IPS-15b (cell line): ENCODE measurements around the gene APIP.
"Not testable (repeated sequence)": the region's sequence is repeated elsewhere in the genome, so short reads cannot be mapped to it uniquely, and the experiment has no call there.

Source experiments
- H3K27me3 ChIP-seq: one replicate; pipeline ENCODE4 v1.6.1; 2013; ENCODE audit warnings: low read length; ENCODE audit not compliant: control insufficient read depth, insufficient read depth
- H3K36me3 ChIP-seq: one replicate; pipeline ENCODE4 v1.6.1; 2013; ENCODE audit warnings: low read length; ENCODE audit not compliant: control insufficient read depth, insufficient read depth
- H3K4me1 ChIP-seq: one replicate; pipeline ENCODE4 v1.6.1; 2013; ENCODE audit warnings: mild to moderate bottlenecking, low read length; ENCODE audit not compliant: control insufficient read depth, insufficient read depth
- H3K4me3 ChIP-seq: one replicate; pipeline ENCODE4 v1.5.1; 2013; ENCODE audit warnings: low read depth, low read length
- H3K9ac ChIP-seq: one replicate; pipeline ENCODE4 v1.6.1; 2013; ENCODE audit warnings: low read depth, mild to moderate bottlenecking, low read length
- H3K9me3 ChIP-seq: one replicate; pipeline ENCODE4 v1.6.1; 2013; ENCODE audit warnings: mild to moderate bottlenecking, low read length; ENCODE audit not compliant: control insufficient read depth, insufficient read depth

The APIP gene

DNA sequence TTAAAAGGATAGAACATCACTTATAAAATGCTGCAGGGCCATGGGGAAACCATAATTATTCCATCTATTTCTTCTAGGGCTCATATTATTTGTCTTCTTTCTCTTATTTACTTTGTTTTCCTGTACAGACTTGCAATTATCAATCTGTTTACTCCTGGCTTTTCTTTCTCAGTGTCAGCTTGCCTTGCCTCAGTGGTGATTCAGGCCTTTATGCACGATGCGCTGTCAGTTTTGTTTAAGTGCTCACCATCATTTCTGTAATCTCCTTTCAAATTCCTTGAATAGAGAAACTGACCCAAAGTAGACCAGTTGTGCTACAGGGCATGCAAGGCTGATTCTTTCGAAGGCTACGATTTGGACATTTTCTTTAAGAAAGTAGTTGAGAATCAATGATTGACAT lies 5.0 kb upstream of the APIP start:
- Histone ChIP-seq H3K36me3 (no peaks in the 10 kb centered on the region), H3K4me1 (no peaks in the 10 kb centered on the region), H3K27me3 (no peaks in the 10 kb centered on the region)

DNA sequence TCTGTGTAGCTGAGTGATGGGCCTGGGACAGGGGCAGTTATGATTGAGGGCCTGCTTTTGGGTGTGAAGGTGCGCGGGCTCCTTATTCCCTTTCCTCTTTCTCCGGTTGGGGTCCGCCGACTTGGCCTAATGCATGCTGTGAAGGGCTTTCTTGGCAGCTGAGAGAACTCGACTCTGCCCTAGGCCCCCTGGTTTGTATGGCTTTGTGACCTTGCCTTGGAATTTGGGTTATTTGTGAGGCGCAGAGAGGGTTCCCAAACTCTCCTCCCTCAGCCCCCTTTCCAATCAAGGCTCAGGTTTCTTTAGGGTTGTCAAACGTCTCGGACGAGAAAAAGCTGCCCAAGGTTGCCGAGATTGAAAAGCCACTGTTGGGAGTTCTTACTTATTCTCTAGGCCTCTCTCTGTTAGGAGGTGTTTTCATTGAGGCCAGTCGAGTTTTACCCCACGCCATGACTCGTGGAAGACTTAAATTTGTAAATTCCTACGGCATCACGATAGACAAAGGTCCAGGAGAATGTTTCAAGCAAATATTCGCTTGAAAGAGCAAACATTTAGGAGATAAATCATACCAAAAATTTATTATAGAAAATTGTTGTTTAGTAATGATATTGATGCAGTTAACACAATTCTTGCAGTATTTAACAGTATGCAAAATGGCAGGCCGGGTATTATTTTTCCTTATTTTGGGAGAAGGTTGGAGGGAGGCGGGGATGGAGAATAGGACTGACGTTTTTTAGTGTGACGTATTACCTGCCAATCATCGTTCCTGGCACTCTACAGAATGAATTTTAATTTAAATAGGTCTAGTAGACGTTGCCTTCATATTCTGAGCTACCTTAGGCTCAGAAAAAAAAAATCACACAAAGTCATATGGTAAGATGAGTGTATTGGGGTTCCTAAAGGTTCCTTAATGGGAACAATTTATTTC lies 928 bp upstream of the APIP start:
- no peaks in the 10 kb centered on the region for H3K27me3 ChIP-seq
- H3K4me3 ChIP-seq, result peak overlapping the region; percentile 98
- H3K36me3 ChIP-seq, result no peaks in the 10 kb centered on the region
- H3K9ac ChIP-seq, result peak overlapping the region; percentile 97
- H3K9me3 ChIP-seq, result no peaks in the 10 kb centered on the region
- H3K4me1 ChIP-seq, result no peaks in the 10 kb centered on the region

More for the DNA sequence above, 5.0 kb upstream of the APIP start:
- Histone ChIP-seq H3K4me3 (no peak overlapping the region), H3K9me3 (no peaks in the 10 kb centered on the region), H3K9ac (no peak overlapping the region)

DNA sequence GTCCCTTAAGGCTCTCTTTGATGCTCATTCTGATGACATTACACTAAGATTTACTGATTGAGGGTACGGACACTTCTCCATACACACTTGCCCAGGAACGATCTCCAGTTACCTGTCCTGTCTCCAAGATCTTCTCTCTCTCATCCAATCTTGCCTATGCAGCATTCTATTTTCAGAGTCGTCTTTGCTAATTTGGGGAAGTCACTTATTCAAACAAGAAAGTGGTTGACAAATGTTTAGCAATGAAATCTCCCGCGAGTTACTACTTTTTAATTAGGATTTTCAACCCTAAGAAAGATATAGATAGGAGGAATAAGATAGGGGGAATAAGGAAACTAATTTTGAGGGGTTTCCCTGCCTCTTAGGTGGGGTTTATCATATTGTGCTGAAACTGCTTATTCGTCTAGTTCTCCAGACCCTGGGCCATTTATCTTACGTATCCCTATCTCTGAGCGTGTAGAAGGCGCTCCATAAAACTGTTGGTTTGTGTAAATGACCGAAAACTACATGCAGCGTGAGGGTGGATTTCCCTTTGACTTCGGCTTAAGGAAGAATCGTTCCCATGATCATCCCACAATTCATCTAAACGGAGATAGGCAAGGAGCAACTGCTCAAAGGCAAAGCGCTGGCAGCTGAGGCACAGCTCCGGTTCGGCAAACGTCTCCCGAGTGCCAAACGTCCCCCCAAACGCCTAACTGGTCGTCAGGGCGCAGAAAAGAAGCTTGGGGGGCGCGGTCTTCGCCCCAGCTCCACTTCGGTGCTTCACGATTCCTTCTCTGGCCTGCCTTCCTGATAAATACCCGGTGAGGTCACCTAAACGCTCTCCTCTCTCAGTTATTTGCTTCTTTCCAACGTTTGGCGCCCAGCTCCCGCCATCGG lies 804 bp downstream of the APIP start:
- Histone ChIP-seq H3K9me3 (no peaks in the 10 kb centered on the region), H3K27me3 (no peaks in the 10 kb centered on the region), H3K36me3 (no peaks in the 10 kb centered on the region), H3K4me1 (no peaks in the 10 kb centered on the region), H3K4me3 (peak overlapping the region; percentile 95), H3K9ac (peak overlapping the region; percentile 96)

GRCh38 chr11:34913556-34913955 lies 2.6 kb downstream of the APIP start:
- H3K27me3 ChIP-seq, H3K36me3 ChIP-seq, H3K4me3 ChIP-seq, H3K9ac ChIP-seq, H3K9me3 ChIP-seq, H3K4me1 ChIP-seq: not testable (repeated sequence)

GRCh38 chr11:34911676-34912075 lies 4.5 kb downstream of the APIP start:
- Histone ChIP-seq H3K9ac (no peak overlapping the region), H3K36me3 (no peaks in the 10 kb centered on the region), H3K9me3 (no peaks in the 10 kb centered on the region), H3K27me3 (no peaks in the 10 kb centered on the region), H3K4me1 (peaks cover 18% of the 10 kb centered on the region), H3K4me3 (no peak overlapping the region)

DNA sequence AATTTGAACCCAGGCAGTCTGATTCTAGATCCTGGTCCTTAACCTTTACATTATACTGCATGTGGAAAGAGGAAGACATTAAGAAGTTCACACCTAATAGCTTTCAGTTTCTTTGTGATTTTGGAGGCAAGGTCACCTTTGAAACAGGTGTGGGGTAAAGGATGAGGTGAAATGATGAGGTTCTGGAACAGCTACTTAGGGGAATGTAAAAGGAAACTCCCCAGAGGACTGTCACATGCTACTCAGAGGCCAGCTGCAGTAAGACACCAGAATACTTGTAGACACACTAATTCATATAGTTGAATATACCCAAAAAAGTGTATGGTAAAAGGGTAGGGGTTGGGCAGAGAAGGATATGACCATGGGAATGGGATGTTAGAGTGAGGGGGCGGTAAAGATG lies 5.4 kb downstream of the APIP start:
- Histone ChIP-seq H3K27me3 (no peaks in the 10 kb centered on the region), H3K4me1 (peaks cover 18% of the 10 kb centered on the region), H3K9ac (no peak overlapping the region), H3K9me3 (no peaks in the 10 kb centered on the region), H3K4me3 (no peak overlapping the region), H3K36me3 (no peaks in the 10 kb centered on the region)

GRCh38 chr11:34909955-34910354 lies 6.2 kb downstream of the APIP start:
- no peak overlapping the region for H3K4me3 ChIP-seq
- no peaks in the 10 kb centered on the region for H3K9me3 ChIP-seq
- H3K9ac ChIP-seq, result no peak overlapping the region
- H3K4me1 ChIP-seq, result peaks cover 18% of the 10 kb centered on the region
- no peaks in the 10 kb centered on the region for H3K27me3 ChIP-seq
- H3K36me3 ChIP-seq, result no peaks in the 10 kb centered on the region

DNA sequence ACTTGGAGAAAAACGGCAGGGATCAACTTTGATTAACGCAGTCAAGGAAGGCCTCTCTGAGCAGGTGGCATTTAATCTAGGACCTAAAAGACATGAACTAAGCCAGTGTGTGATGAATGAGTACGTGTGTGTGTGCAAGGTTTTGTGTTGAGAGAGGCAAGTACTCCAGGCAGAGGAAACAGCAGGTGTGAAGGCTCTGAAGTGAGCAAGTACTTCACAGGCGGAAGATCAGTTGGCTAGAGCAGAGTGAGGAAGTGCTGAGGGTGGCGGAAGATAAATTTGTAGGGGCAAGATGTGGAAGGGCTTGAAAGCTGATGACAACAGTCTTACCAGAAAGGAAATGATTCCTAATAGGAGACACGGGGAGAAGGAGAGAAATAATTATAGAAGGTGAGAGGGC lies 6.8 kb downstream of the APIP start:
- H3K4me3 ChIP-seq, result no peak overlapping the region
- no peak overlapping the region for H3K9ac ChIP-seq
- H3K36me3 ChIP-seq, result no peaks in the 10 kb centered on the region
- H3K4me1 ChIP-seq, result peaks cover 18% of the 10 kb centered on the region
- H3K27me3 ChIP-seq, result no peaks in the 10 kb centered on the region
- no peaks in the 10 kb centered on the region for H3K9me3 ChIP-seq

DNA sequence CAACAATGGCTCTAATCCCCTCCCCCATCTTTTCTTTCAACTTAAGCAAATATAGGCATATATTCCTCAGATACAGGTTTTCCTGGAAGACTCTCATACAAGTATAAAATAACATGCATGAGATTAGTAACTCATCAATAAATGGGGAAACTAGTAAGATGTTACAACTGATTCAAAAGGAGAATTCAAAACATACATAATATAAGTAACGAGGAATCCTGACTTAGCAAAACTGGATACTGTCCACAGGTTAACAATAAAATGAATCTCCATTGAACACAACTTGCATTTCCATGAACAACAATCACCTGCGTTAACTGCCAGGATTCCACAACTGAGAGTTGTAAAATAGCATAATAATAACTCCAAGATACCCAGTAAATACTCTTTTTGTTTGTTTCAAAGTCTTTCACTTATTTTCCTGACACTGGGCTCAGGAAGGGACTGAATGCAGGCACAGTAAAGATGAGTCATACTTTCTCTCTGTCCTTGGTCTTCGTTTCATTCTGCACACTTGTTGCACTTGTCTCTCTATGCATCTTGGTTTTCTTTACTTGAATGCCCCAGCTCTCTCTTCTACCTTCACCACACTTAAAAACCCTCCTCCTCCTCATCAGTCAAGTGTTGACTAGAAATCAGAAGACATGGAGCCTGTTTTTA lies 8.1 kb downstream of the APIP start:
- H3K9me3 ChIP-seq, result no peaks in the 10 kb centered on the region
- H3K9ac ChIP-seq, result no peak overlapping the region
- H3K36me3 ChIP-seq, result peaks cover 2% of the 10 kb centered on the region
- peaks cover 18% of the 10 kb centered on the region for H3K4me1 ChIP-seq
- H3K27me3 ChIP-seq, result no peaks in the 10 kb centered on the region
- H3K4me3 ChIP-seq, result no peak overlapping the region

DNA sequence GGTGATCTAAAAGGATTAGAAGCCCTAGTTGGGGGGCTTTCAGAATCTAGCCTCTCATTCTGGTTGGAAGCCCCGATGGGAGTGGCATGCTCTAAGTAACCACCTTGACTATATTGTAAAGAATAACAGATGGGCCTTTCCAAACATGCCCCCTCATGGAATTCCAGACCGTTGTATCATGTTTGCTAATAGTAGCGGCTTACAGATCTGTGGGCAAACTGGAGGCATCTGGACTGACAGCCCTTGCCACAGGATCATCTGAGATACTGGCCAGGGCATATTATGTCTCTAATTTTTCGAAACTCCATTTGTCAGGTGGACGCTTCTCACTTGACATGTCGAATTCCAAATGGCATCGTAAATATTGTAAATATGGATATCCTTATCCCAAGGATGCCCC lies 10.5 kb downstream of the APIP start:
- H3K4me1 ChIP-seq, result peaks cover 18% of the 10 kb centered on the region
- H3K4me3 ChIP-seq, result no peak overlapping the region
- peaks cover 4% of the 10 kb centered on the region for H3K36me3 ChIP-seq
- no peaks in the 10 kb centered on the region for H3K27me3 ChIP-seq
- H3K9me3 ChIP-seq, result peaks cover 9% of the 10 kb centered on the region
- H3K9ac ChIP-seq, result no peak overlapping the region

DNA sequence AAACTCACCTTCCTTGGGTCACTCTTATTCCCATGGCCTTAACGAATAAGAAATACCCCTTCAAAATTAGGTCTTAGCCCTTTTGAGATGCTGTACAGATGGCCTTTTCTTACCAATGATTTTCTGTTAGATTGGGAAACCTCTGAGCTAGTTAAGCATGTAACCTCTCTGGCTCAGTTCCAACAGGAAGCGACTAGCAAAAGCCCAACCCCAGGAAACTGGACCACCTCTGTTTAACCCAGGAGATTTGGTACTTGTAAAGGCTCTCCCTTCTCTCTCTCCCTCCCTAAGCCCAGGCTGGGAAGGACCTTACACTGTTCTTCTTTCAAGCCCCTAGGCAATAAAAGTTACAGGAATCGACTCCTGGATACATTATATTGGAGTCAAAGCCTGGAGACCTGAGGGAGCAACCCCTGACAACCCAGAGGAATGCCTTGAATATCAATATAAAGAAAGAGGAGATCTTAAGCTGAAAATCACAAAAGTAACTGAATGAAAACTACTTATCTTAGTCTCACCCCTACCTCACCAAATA lies 11.7 kb downstream of the APIP start:
- peaks cover 4% of the 10 kb centered on the region for H3K36me3 ChIP-seq
- H3K4me1 ChIP-seq, result peaks cover 17% of the 10 kb centered on the region
- H3K4me3 ChIP-seq, result no peak overlapping the region
- H3K27me3 ChIP-seq, result no peaks in the 10 kb centered on the region
- H3K9ac ChIP-seq, result no peak overlapping the region
- peaks cover 18% of the 10 kb centered on the region for H3K9me3 ChIP-seq
